ENCODE measurements around the gene PDE9A.

GRCh38 chr21:42798106-42798505 lies 144.7 kb downstream of the PDE9A start:
- TF ChIP-seq, protein P1, sequence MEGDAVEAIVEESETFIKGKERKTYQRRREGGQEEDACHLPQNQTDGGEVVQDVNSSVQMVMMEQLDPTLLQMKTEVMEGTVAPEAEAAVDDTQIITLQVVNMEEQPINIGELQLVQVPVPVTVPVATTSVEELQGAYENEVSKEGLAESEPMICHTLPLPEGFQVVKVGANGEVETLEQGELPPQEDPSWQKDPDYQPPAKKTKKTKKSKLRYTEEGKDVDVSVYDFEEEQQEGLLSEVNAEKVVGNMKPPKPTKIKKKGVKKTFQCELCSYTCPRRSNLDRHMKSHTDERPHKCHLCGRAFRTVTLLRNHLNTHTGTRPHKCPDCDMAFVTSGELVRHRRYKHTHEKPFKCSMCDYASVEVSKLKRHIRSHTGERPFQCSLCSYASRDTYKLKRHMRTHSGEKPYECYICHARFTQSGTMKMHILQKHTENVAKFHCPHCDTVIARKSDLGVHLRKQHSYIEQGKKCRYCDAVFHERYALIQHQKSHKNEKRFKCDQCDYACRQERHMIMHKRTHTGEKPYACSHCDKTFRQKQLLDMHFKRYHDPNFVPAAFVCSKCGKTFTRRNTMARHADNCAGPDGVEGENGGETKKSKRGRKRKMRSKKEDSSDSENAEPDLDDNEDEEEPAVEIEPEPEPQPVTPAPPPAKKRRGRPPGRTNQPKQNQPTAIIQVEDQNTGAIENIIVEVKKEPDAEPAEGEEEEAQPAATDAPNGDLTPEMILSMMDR (IDR thresholded peaks at IDR 0.05): no peak
- TF ChIP-seq EP300 (IDR thresholded peaks at IDR 0.05): no peak
